Measurements from ENCODE around the gene FKBP1B.

Gene FKBP1B

GRCh38 chr2:24077879-24078278, 28.3 kb downstream of the FKBP1B start:
- Histone ChIP-seq H3K27ac (ENCODE audit: low read depth, low read length, poor library complexity, severe bottlenecking) (no peak overlapping the region), H3K9ac (ENCODE audit: low read length) (peak overlapping the region; percentile 62), H3K4me2 (ENCODE audit: low read length) (peak overlapping the region; percentile 69), H3K9me2 (ENCODE audit: low read depth, low read length) (no peaks in the 10 kb centered on the region), H3K27me3 (ENCODE audit: insufficient read depth, low read length) (no peaks in the 10 kb centered on the region), H3F3A (ENCODE audit: insufficient read depth, low read length) (no peaks in the 10 kb centered on the region), H3K9me3 (ENCODE audit: low read length) (no peaks in the 10 kb centered on the region), H4K20me1 (ENCODE audit: insufficient read depth, low read length) (no peaks in the 10 kb centered on the region), H2AFZ (ENCODE audit: low read length) (no peak overlapping the region), H3K36me3 (ENCODE audit: insufficient read depth, low read length) (peaks cover 10% of the 10 kb centered on the region; the same call in 1 of the 2 replicates), H3K4me1 (ENCODE audit: insufficient read depth, low read length, severe bottlenecking) (peaks cover 21% of the 10 kb centered on the region), H3K4me3 (ENCODE audit: low read depth, low read length, poor library complexity, severe bottlenecking) (peak overlapping the region; percentile 78), H3K79me2 (ENCODE audit: insufficient read depth, low read length) (peaks cover 10% of the 10 kb centered on the region)
- TF ChIP-seq EZH2 (IDR thresholded peaks at IDR 0.05; ENCODE audit: borderline replicate concordance, low read length), result no peak
- TF ChIP-seq CTCF (IDR thresholded peaks at IDR 0.05; ENCODE audit: low read length), result no peak

DNA sequence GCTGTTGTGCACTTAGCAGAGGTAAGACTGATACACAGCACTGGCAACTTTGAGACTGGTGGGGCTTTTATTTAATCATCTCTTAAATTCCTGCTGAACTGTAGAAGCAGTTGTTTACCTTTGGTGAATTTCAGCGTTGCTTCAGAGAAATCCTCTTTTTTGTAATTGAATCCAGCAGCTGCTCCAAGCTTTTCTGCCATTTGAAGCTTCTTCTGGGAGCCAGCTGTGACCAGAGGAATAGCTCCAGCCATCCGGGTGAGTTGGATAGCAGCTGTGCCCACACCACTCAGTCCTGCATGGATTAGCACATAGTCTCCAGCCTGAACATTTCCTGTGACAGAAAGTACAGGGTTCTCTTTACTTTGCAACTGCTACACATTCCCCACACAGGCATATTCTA, 31.2 kb downstream of the FKBP1B start:
- H3K9me3 ChIP-seq (ENCODE audit: low read length), result no peaks in the 10 kb centered on the region
- no peaks in the 10 kb centered on the region for H3K36me3 ChIP-seq (ENCODE audit: insufficient read depth, low read length)
- H3K27me3 ChIP-seq (ENCODE audit: insufficient read depth, low read length), result no peaks in the 10 kb centered on the region
- peaks cover 2% of the 10 kb centered on the region for H3K79me2 ChIP-seq (ENCODE audit: insufficient read depth, low read length)
- no peak overlapping the region for H3K4me3 ChIP-seq (ENCODE audit: low read depth, low read length, poor library complexity, severe bottlenecking)
- no peak overlapping the region for H2AFZ ChIP-seq (ENCODE audit: low read length)
- no peaks in the 10 kb centered on the region for H3K9me2 ChIP-seq (ENCODE audit: low read depth, low read length)
- no peak for TF ChIP-seq EZH2 (IDR thresholded peaks at IDR 0.05; ENCODE audit: borderline replicate concordance, low read length)
- TF ChIP-seq CTCF (IDR thresholded peaks at IDR 0.05; ENCODE audit: low read length), result no peak
- no peaks in the 10 kb centered on the region for H4K20me1 ChIP-seq (ENCODE audit: insufficient read depth, low read length)
- H3F3A ChIP-seq (ENCODE audit: insufficient read depth, low read length), result no peaks in the 10 kb centered on the region
- H3K27ac ChIP-seq (ENCODE audit: low read depth, low read length, poor library complexity, severe bottlenecking), result no peak overlapping the region
- H3K9ac ChIP-seq (ENCODE audit: low read length), result no peak overlapping the region
- peaks cover 27% of the 10 kb centered on the region for H3K4me1 ChIP-seq (ENCODE audit: insufficient read depth, low read length, severe bottlenecking)
- H3K4me2 ChIP-seq (ENCODE audit: low read length), result no peak overlapping the region

- H2AFZ ChIP-seq (ENCODE audit: low read length), result peak overlapping the region; percentile 60
- H3K9ac ChIP-seq (ENCODE audit: low read length), result peak overlapping the region; percentile 64; the same call in 1 of the 2 replicates
- peak overlapping the region; percentile 65 for H3K4me3 ChIP-seq (ENCODE audit: low read depth, low read length, poor library complexity, severe bottlenecking)
Measured at GRCh38 chr2:24082787-24083566, 33.4 kb downstream of the FKBP1B start.

More at GRCh38 chr2:24082787-24083566, 33.4 kb downstream of the FKBP1B start:
- Histone ChIP-seq H3K4me1 (ENCODE audit: insufficient read depth, low read length, severe bottlenecking) (peaks cover 18% of the 10 kb centered on the region), H3K79me2 (ENCODE audit: insufficient read depth, low read length) (no peaks in the 10 kb centered on the region), H3K36me3 (ENCODE audit: insufficient read depth, low read length) (no peaks in the 10 kb centered on the region), H3F3A (ENCODE audit: insufficient read depth, low read length) (no peaks in the 10 kb centered on the region), H3K9me2 (ENCODE audit: low read depth, low read length) (no peaks in the 10 kb centered on the region), H3K4me2 (ENCODE audit: low read length) (peak overlapping the region; percentile 71), H3K27ac (ENCODE audit: low read depth, low read length, poor library complexity, severe bottlenecking) (peak overlapping the region; percentile 66), H3K27me3 (ENCODE audit: insufficient read depth, low read length) (no peaks in the 10 kb centered on the region), H4K20me1 (ENCODE audit: insufficient read depth, low read length) (no peaks in the 10 kb centered on the region), H3K9me3 (ENCODE audit: low read length) (no peaks in the 10 kb centered on the region)
- TF ChIP-seq CTCF (IDR thresholded peaks at IDR 0.05; ENCODE audit: low read length) (no peak), EZH2 (IDR thresholded peaks at IDR 0.05; ENCODE audit: borderline replicate concordance, low read length) (no peak)

Measured in OCI-LY1 (cell line).